Right lobe of liver (tissue), 6 donors: ENCODE data around the gene PRSS38. TPM values are rescaled to one million over a fixed set of nuclear protein-coding genes. Genes with fewer than 3 reads are reported as not detected.

Source experiments
- ATAC-seq, 4 donors: fragments of 200-7000 bp; cut with Tn5 transposase; one replicate each; pipeline ENCODE4 v1.9.1; 2020; ENCODE audit warnings: mild to moderate bottlenecking in 4 of 4, moderate library complexity in 4 of 4
- DNase-seq, 3 donors: peaks; one replicate each; pipeline ENCODE4 v3.0.0-alpha.2; 2020
- H3K27ac ChIP-seq, 3 donors: fragments of 200-600 bp; one replicate each; pipeline ENCODE4 v1.8.0; 2022
- H3K27me3 ChIP-seq, 2 donors: fragments of 200-600 bp; one replicate each; pipeline ENCODE4 v1.8.0; 2022
- H3K36me3 ChIP-seq, 4 donors: fragments of 200-600 bp; sonication (generic) in 1 of 4; one replicate each; pipeline versions ENCODE4 v1.5.1 to v1.8.0; 2017 to 2022; ENCODE audit warnings: control low read depth in 1 of 4
- H3K4me1 ChIP-seq, 4 donors: fragments of 200-600 bp; sonication (generic) in 1 of 4; one replicate each; pipeline versions ENCODE4 v1.5.1 to v1.8.0; 2017 to 2022; ENCODE audit warnings: control low read depth in 1 of 4
- H3K4me3 ChIP-seq, 3 donors: fragments of 200-600 bp; one replicate each; pipeline ENCODE4 v1.8.0; 2022
- H3K9me3 ChIP-seq, 4 donors: fragments of 200-600 bp; sonication (generic) in 1 of 4; one replicate each; pipeline versions ENCODE4 v1.5.1 to v1.8.0; 2017 to 2022; ENCODE audit warnings: control low read depth in 1 of 4
- POLR2A ChIP-seq: fragments of 450-650 bp; IDR thresholded peaks from one replicate; pipeline ENCODE4 v1.6.1; 2017; ENCODE audit warnings: antibody characterized with exemption, mild to moderate bottlenecking
- WGBS: methylation state at CpG from one replicate; pipeline ENCODE4 v1.1.6; 2018; ENCODE audit warnings: low coverage, low lambda C conversion rate; ENCODE audit not compliant: insufficient coverage; ENCODE audit errors: missing lambda C conversion rate; 5-methylcytosine and 5-hydroxymethylcytosine counted together
- intact Hi-C, 2 donors: fragments of 100-400 bp; cut with DNase I; formaldehyde crosslinking; loops; one replicate each; pipeline versions ENCODE4 v1.11.2 to v1.14.1; 2022
- total RNA-seq, 6 experiments: library from RNA; depleted of rRNA in 2 of 6; stranded (reverse); fragments of >200 nt in 2 of 6; fragmentation: NEBNext Ultra II Directional in 3 of 6; extraction: Animal tissue kit (Norgen Biotek cat#: 25700) in 3 of 6; gene quantifications; one replicate each; pipeline versions ENCODE4 v1.1.0 to v1.2.4, GENCODE V29; 2016 to 2023
- TF ChIP-seq, protein P1 (sequence below), 4 donors: fragments of 200-600 bp in 3 of 4; fragments of 450-650 bp in 1 of 4; IDR thresholded peaks; one replicate each; pipeline versions ENCODE4 v1.5.1 to v1.8.0; 2016 to 2022; ENCODE audit warnings: antibody characterized with exemption in 4 of 4, mild to moderate bottlenecking in 2 of 4
- donor health status: DM: no; HTN: yes; CAD: no.
- donor health status: DM: no; HTN: no; CAD: no.
- donor health status: DM: no; HTN: no; CAD: no.
- donor health status: DM: no; HTN: yes; CAD: no.
- donor health status: DM: no; HTN: yes; CAD: no.

PRSS38 gene
- total RNA-seq, 6 experiments from 2014 or later, result not detected

DNA sequence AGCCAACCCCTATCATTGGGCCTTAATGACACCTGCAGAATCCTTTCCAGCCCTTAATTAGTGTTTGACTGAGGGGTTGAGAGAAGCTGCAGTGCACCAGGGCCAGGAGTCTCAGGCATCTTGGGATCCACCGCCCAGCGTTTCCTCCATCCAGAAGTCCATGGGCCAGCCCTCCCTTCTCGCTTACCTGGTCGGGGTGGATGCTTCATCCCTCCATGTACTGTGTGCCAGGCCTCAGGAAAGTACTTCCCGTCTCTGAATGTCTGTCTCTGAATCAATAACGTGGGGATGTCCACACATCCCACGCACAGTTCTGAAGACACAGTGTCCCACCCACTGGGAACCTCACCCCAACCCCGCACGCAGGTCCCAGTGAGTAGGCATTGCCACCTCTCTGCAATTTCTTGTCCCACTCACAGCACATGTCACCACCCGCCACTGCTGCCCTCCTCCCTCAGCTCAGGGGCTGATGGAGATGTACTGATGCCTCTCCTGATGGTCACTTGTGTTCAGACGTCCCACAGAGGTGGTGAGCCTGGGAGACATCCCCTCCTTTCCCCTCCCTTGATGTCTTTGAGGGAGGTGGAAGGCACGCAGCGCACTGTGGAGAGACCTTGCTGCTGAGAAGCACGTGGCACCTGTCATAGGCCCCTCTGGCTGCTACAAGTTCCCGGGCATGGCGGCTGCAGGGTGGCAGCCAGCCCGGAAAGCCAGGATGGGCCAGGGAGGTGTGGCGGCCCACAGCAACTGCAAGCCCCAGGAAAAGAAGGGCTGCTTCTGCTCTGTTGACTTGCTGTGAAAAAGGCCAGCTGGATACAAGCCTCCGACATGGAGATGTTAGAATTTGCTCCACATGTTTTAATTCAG, 29.4 kb upstream of the PRSS38 start:
- intact Hi-C loops, result no loop called here
- H3K4me3 ChIP-seq, result no peak overlapping the region
- H3K9me3 ChIP-seq, result no peaks in the 10 kb centered on the region
- peak in 1 of 3 donors; percentile 28 for DNase-seq
- 49% methylated on average over 3 of the region's 19 CpGs for WGBS
- H3K27me3 ChIP-seq, result no peaks in the 10 kb centered on the region
- H3K36me3 ChIP-seq, result no peaks in the 10 kb centered on the region
- ATAC-seq, result no peak
- peaks cover 0 to 12% (median 5%) of the 10 kb centered on the region in 4 donors for H3K4me1 ChIP-seq
- no peak for TF ChIP-seq POLR2A
- TF ChIP-seq, protein P1, sequence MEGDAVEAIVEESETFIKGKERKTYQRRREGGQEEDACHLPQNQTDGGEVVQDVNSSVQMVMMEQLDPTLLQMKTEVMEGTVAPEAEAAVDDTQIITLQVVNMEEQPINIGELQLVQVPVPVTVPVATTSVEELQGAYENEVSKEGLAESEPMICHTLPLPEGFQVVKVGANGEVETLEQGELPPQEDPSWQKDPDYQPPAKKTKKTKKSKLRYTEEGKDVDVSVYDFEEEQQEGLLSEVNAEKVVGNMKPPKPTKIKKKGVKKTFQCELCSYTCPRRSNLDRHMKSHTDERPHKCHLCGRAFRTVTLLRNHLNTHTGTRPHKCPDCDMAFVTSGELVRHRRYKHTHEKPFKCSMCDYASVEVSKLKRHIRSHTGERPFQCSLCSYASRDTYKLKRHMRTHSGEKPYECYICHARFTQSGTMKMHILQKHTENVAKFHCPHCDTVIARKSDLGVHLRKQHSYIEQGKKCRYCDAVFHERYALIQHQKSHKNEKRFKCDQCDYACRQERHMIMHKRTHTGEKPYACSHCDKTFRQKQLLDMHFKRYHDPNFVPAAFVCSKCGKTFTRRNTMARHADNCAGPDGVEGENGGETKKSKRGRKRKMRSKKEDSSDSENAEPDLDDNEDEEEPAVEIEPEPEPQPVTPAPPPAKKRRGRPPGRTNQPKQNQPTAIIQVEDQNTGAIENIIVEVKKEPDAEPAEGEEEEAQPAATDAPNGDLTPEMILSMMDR (IDR thresholded peaks at IDR 0.05), result no peak
- H3K27ac ChIP-seq, result no peak overlapping the region

DNA sequence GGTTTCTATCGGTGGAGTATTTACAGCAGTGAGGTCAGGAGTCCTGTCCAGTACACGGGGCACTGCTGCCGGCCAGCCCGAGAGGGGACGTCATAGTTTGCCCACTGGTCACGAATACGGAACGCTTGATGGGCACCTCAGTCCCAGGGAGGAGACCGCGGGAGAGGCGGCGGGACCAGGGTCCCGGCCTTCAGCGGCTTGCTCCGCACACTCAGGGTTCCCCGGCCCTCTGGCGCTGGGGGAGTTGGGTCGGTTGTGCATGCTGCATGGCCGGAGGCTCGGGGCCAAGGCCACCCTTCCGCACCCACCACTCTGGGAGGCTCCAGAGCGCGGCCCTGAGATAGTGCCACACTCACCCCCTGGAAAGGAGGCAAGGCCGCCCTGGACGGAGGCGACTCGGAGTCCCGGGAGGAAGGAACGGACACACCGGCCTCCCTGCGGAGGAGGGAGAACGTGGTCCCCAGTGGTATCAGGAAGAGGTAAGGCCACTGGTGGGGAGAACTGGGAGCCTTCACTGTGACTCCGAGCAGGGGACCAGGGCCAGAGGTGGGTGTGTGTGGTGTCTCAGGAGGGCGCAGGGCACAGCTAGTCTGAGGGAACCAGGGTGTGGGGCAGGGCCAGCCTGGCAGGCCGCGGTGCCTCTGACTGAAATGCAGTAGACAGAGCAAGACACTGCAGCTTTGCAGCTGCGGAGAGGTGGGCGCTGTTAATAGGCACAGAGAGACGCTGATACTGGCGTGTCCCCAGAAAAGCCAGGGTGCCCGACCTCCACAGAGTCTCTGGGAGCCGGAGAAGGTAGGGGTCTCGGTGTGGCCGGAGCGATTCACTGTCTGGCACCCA, 28.6 kb upstream of the PRSS38 start:
- Histone ChIP-seq H3K9me3 (no peaks in the 10 kb centered on the region), H3K36me3 (no peaks in the 10 kb centered on the region), H3K27ac (no peak overlapping the region), H3K27me3 (no peaks in the 10 kb centered on the region), H3K4me3 (peak overlapping the region; percentile 49 to 66 (median 58)), H3K4me1 (peaks cover 0 to 12% (median 5%) of the 10 kb centered on the region in 4 donors)
- peak in 2 of 3 donors; percentile 46 to 58 for DNase-seq
- WGBS, result 81% methylated on average over 5 of the region's 45 CpGs
- intact Hi-C loops, result no loop called here
- ATAC-seq, result peak; percentile 2 to 13 (median 4)
- TF ChIP-seq POLR2A, result no peak
- TF ChIP-seq, protein P1 (IDR thresholded peaks at IDR 0.05), result no peak

DNA sequence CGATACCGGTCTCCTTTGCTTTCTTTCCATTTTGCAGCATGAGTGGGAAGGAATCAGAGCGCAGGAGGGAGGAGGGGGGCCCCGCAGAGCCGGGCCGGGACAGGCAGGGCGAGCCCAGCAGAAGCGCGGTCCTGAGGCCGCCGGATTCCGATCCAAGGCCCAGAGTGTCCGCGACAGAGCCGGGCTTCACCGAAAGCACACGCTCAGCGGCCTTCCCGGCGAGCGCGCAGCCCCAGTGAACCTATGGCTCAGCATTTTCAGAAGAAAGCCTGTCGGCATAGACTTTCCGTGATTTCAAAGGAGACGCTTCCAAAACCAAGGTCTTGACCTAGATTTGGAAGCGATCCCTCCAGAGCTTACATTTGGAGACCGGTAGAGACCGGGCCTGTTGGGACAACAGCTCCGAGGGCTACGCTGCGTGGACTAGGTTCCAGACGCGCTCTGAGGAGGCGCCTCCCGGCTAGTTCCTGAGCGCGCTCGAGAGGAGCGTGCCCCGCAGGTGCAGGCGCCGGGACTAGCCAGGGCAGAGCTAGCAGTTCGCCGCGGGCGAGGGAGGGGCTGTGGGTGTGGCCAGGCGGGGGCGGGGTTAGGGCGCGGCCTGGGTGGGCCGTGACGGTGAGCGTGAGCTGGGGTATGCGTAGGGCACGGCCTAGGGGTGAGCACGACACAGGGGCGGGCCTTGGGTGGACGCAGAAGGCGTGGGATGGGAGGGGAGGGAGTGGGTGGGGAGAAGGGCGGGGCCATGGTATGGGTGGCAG, 27.8 kb upstream of the PRSS38 start:
- no peak overlapping the region for H3K27ac ChIP-seq
- intact Hi-C loops, result no loop called here

More for the DNA sequence above, 27.8 kb upstream of the PRSS38 start:
- peak; percentile 57 for TF ChIP-seq POLR2A
- TF ChIP-seq, protein P1 (IDR thresholded peaks at IDR 0.05), result no peak
- no peaks in the 10 kb centered on the region for H3K9me3 ChIP-seq
- H3K4me3 ChIP-seq, result peak overlapping the region; percentile 49 to 66 (median 58)
- ATAC-seq (peak; percentile 93 to 97 (median 94)), DNase-seq (peak; percentile 95 to 96 (median 95))
- H3K36me3 ChIP-seq, result no peaks in the 10 kb centered on the region
- H3K4me1 ChIP-seq, result peaks cover 0 to 12% (median 5%) of the 10 kb centered on the region in 4 donors
- 0% methylated on average over 8 of the region's 60 CpGs for WGBS
- H3K27me3 ChIP-seq, result no peaks in the 10 kb centered on the region
